ENCODE results near the gene KRTAP10-3.
"Not testable (repeated sequence)": the region's sequence is repeated elsewhere in the genome, so short reads cannot be mapped to it uniquely, and the experiment has no call there.

Gene KRTAP10-3

DNA sequence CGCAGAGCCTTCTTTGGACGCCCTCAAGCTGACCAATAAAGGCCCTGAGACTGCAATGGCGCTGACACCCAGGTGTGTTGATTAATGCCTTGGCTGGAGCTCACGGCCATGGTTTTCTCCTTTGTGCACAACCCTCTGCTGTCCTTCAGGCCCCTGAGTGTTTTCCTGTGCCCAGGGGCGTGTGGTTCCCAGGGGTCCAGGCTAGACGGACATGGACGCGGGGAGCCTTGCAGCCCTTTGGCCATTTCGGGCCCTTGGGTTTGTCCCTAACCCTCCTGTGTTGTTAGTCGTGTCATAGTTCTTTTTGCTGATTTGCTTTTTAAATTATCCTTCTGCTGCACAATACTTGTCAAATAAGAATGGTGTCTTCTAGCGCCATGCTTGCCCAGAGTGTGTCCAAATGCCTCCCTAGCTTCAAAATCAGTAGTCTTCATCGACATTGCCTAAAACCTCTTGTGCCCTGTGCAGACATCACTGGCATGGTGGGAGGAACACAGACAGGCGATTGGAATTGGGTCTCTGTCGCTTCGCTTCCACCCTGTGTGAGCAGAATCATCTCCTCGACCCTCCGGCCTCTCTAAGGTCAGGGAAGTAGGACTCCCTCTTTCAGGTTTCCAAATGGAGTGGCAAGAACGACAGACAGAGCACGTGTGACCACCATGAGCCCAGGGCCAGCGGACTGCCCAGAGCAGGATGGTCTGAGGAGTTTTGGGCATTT is 16.9 kb upstream of the KRTAP10-3 start:
- Histone ChIP-seq H3K27ac (ENCODE audit: low read depth, low read length) (no peak overlapping the region), H3K4me1 (ENCODE audit: control insufficient read depth, insufficient read depth, low read length) (0 out of 2 replicates have a peak, but pooled peaks cover 5% of the 10 kb centered on the region), H3K27me3 (ENCODE audit: control insufficient read depth, insufficient read depth, low read length) (no peaks in the 10 kb centered on the region), H3K9ac (ENCODE audit: low read length) (no peak overlapping the region), H3K9me3 (ENCODE audit: control insufficient read depth, insufficient read depth, low read depth, low read length) (peaks cover 24% of the 10 kb centered on the region), H3K4me3 (ENCODE audit: low read depth, low read length) (no peak overlapping the region), H3K36me3 (ENCODE audit: control insufficient read depth, insufficient read depth, low read length) (no peaks in the 10 kb centered on the region)

DNA sequence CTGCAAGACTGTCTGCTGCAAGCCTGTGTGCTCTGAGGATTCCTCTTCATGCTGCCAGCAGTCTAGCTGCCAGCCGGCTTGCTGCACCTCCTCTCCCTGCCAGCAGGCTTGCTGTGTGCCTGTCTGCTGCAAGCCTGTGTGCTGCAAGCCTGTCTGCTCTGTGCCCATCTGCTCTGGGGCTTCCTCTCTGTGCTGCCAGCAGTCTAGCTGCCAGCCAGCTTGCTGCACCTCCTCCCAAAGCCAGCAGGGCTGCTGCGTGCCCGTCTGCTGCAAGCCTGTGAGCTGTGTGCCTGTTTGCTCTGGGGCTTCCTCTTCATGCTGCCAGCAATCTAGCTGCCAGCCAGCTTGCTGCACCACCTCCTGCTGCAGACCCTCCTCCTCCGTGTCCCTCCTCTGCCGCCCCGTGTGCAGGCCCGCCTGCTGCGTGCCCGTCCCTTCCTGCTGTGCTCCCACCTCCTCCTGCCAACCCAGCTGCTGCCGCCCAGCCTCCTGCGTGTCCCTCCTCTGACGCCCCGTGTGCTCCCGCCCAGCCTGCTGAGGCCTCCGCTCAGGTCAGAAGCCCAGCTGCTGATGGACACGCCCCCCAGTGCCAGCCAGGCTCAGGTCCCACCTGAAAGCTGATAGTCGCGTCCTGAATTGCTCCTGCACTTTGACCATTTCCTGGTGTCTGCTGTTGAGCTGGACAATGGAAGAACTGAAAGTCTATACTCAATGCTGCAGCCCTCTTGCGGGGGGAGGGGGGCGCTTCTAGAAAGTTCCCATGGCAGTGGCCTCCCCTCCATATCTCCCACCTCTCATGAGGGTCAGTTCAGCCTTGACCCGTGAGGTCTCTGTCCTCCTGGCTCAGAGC is 16.1 kb upstream of the KRTAP10-3 start:
- no peak overlapping the region for H3K9ac ChIP-seq (ENCODE audit: low read length)
- no peak overlapping the region for H3K4me3 ChIP-seq (ENCODE audit: low read depth, low read length)
- H3K27me3 ChIP-seq (ENCODE audit: control insufficient read depth, insufficient read depth, low read length) = no peaks in the 10 kb centered on the region
- H3K27ac ChIP-seq (ENCODE audit: low read depth, low read length) = no peak overlapping the region
- no peaks in the 10 kb centered on the region for H3K36me3 ChIP-seq (ENCODE audit: control insufficient read depth, insufficient read depth, low read length)
- peaks cover 28% of the 10 kb centered on the region for H3K9me3 ChIP-seq (ENCODE audit: control insufficient read depth, insufficient read depth, low read depth, low read length)
- H3K4me1 ChIP-seq (ENCODE audit: control insufficient read depth, insufficient read depth, low read length) = 0 out of 2 replicates have a peak, but pooled peaks cover 5% of the 10 kb centered on the region

DNA sequence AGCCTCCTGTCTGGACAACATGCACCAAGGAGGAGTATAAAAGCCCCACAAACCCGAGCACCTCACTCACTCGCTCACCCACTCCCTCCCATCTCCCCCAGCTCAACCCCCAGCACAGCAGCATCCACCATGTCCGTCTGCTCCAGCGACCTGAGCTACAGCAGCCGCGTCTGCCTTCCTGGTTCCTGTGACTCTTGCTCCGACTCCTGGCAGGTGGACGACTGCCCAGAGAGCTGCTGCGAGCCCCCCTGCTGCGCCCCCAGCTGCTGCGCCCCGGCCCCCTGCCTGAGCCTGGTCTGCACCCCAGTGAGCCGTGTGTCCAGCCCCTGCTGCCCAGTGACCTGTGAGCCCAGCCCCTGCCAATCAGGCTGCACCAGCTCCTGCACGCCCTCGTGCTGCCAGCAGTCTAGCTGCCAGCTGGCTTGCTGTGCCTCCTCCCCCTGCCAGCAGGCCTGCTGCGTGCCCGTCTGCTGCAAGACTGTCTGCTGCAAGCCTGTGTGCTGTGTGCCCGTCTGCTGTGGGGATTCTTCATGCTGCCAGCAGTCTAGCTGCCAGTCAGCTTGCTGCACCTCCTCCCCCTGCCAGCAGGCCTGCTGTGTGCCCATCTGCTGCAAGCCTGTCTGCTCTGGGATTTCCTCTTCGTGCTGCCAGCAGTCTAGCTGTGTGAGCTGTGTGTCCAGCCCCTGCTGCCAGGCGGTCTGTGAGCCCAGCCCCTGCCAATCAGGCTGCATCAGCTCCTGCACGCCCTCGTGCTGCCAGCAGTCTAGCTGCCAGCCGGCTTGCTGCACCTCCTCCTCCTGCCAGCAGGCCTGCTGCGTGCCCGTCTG is 15.2 kb upstream of the KRTAP10-3 start, which contains the start of gene KRTAP10-4:
KRTAP10-4 (plus strand) TSS at position 100 of the 827 bp plus-strand sequence; CDS start at position 130, 30 bp downstream.
- not testable (repeated sequence) for H3K27me3 ChIP-seq (ENCODE audit: control insufficient read depth, insufficient read depth, low read length)
- peaks cover 28% of the 10 kb centered on the region for H3K9me3 ChIP-seq (ENCODE audit: control insufficient read depth, insufficient read depth, low read depth, low read length)

DNA sequence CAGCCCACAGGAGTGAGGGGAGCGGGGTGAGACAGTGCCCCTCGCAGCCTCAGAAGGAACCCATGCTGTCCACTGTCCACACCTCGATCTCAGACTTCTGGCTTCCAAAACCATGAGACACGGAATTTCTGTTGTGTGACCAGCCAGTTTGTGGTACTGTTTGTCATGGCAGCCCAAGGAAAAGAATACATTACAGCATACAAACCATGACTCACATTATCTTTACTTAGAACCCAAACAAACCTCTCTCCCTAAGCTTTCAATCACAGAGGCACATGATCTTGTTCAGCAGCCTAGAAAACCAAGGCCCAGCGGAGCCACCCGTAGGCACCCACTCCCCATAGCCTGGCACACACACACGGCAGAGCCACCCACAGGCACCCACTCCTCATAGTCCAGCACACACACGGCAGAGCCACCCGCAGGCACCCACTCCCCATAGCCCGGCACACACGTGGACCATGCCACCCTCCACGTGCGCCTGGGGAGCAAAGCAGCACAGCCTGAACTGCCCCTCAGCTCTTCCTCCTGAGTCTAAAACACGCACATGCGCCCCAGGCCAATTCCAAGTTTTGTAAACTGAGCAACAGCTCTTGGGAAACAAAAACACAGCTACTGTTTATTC is 14.5 kb upstream of the KRTAP10-3 start:
- no peaks in the 10 kb centered on the region for H3K27me3 ChIP-seq (ENCODE audit: control insufficient read depth, insufficient read depth, low read length)
- peaks cover 28% of the 10 kb centered on the region for H3K9me3 ChIP-seq (ENCODE audit: control insufficient read depth, insufficient read depth, low read depth, low read length)
- no peaks in the 10 kb centered on the region for H3K36me3 ChIP-seq (ENCODE audit: control insufficient read depth, insufficient read depth, low read length)
- H3K4me3 ChIP-seq (ENCODE audit: low read depth, low read length) = no peak overlapping the region
- 0 out of 2 replicates have a peak, but pooled peaks cover 5% of the 10 kb centered on the region for H3K4me1 ChIP-seq (ENCODE audit: control insufficient read depth, insufficient read depth, low read length)
- no peak overlapping the region for H3K9ac ChIP-seq (ENCODE audit: low read length)
- H3K27ac ChIP-seq (ENCODE audit: low read depth, low read length) = no peak overlapping the region

More for the DNA sequence above, 15.2 kb upstream of the KRTAP10-3 start, which contains the start of gene KRTAP10-4:
- not testable (repeated sequence) for H3K4me1 ChIP-seq (ENCODE audit: control insufficient read depth, insufficient read depth, low read length); H3K27ac ChIP-seq (ENCODE audit: low read depth, low read length); H3K36me3 ChIP-seq (ENCODE audit: control insufficient read depth, insufficient read depth, low read length); H3K4me3 ChIP-seq (ENCODE audit: low read depth, low read length); H3K9ac ChIP-seq (ENCODE audit: low read length)

DNA sequence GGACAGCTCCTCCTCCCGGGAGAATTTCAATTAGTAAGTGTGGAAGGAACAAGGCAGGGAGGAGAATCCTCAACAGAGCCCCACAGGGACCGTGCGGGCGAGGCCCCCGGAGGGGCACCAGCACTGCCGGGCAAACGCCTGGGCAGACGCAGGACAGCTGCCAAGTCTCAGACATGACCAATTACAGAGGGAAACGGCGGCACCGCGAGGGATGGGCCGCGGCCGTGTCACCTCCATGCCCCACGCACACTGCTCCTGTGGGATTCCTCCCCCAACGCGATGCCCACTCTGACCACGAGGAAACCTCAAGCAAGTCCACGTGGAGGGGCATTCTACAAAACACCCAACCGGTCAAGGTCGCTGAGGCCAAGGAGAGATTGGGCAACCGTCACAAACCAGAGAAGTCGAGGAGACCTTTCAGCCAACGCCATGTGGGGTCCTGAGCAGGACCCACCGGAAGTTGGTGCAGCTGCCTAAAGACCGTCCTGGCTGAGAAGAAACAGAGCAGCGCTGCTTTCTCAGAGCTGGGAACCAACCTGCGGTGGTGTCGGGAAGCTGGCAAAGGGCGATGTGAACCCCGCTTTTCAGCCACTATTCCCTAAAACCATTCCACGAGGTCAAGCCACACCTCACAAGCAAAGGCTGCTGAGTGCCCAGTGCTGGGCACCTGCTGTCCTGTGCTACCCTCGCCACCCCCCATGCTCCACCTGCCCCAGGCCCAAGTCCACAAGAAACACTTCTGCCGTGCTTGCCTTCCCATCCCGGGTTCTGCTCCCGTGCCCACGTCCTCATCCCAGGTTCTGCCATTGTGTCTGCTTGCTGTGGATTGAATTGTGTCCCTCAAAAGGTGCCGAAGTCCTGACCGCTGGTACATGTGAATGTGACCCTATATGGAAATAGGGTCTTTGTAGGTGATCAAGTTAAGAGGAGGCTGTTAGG is 13.5 kb upstream of the KRTAP10-3 start:
- H3K4me3 ChIP-seq (ENCODE audit: low read depth, low read length) = no peak overlapping the region
- no peaks in the 10 kb centered on the region for H3K27me3 ChIP-seq (ENCODE audit: control insufficient read depth, insufficient read depth, low read length)
- H3K27ac ChIP-seq (ENCODE audit: low read depth, low read length) = no peak overlapping the region
- no peaks in the 10 kb centered on the region for H3K36me3 ChIP-seq (ENCODE audit: control insufficient read depth, insufficient read depth, low read length)
- peaks cover 23% of the 10 kb centered on the region for H3K9me3 ChIP-seq (ENCODE audit: control insufficient read depth, insufficient read depth, low read depth, low read length)
- no peak overlapping the region for H3K9ac ChIP-seq (ENCODE audit: low read length)
- H3K4me1 ChIP-seq (ENCODE audit: control insufficient read depth, insufficient read depth, low read length) = 0 out of 2 replicates have a peak, but pooled peaks cover 5% of the 10 kb centered on the region

DNA sequence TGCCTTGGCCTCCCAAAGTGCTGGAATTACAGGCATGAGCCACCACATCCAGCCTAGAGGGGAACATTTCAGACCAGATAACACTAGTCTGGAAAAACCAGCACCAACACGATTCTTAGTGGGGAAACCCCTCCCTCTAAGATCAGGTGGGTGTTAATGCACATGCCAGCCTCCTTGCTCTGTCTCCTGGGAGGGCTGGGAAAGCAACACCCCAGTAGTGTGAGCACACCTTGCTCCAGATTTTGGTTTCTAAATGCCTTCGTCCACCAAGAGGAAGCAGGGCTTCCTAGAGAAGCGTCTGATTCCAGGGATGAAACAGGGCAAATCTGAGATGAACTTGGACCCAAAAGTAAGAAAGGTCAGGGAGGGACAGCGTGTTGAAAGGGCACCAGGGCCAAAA is 12.7 kb upstream of the KRTAP10-3 start:
- Histone ChIP-seq H3K36me3 (ENCODE audit: control insufficient read depth, insufficient read depth, low read length) (no peaks in the 10 kb centered on the region), H3K4me1 (ENCODE audit: control insufficient read depth, insufficient read depth, low read length) (0 out of 2 replicates have a peak, but pooled peaks cover 5% of the 10 kb centered on the region), H3K9me3 (ENCODE audit: control insufficient read depth, insufficient read depth, low read depth, low read length) (peaks cover 20% of the 10 kb centered on the region), H3K27me3 (ENCODE audit: control insufficient read depth, insufficient read depth, low read length) (no peaks in the 10 kb centered on the region), H3K27ac (ENCODE audit: low read depth, low read length) (no peak overlapping the region), H3K9ac (ENCODE audit: low read length) (no peak overlapping the region), H3K4me3 (ENCODE audit: low read depth, low read length) (no peak overlapping the region; the same call in 1 of the 2 replicates)

DNA sequence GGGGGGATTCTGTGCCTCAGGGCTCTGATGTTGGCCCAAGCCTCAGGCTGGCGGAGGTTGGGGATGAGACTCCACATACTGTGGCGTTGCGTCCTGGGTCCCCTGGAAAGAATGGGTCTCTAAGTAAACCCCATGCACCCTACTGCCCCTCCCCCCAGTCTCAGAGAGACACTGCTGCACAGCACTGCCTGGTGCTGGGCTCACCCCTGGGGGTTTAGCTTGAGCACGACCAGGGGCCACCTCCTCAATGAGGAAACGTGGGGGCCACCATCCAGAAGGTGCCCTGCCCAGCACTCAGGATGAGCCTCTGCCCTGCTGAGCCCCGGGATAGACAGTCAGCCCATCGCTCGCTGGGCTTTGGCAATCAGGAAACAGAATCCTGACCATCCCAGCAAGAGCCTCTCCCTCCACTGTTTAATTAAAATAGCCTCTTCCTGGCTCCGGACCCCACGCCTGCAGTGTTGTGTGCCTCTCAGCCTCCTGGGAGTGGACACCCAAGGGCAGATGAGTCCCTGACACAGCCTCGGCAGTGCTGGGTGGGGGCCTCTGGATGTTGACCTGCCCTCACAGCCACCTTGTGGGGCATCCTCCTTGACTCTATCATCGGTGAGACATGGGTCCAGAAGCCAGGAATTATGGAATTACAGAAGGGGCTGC is 11.4 kb upstream of the KRTAP10-3 start:
- Histone ChIP-seq H3K9ac (ENCODE audit: low read length) (no peak overlapping the region), H3K4me3 (ENCODE audit: low read depth, low read length) (no peak overlapping the region), H3K27ac (ENCODE audit: low read depth, low read length) (no peak overlapping the region), H3K4me1 (ENCODE audit: control insufficient read depth, insufficient read depth, low read length) (0 out of 2 replicates have a peak, but pooled peaks cover 3% of the 10 kb centered on the region), H3K27me3 (ENCODE audit: control insufficient read depth, insufficient read depth, low read length) (no peaks in the 10 kb centered on the region), H3K9me3 (ENCODE audit: control insufficient read depth, insufficient read depth, low read depth, low read length) (peaks cover 20% of the 10 kb centered on the region), H3K36me3 (ENCODE audit: control insufficient read depth, insufficient read depth, low read length) (no peaks in the 10 kb centered on the region)

DNA sequence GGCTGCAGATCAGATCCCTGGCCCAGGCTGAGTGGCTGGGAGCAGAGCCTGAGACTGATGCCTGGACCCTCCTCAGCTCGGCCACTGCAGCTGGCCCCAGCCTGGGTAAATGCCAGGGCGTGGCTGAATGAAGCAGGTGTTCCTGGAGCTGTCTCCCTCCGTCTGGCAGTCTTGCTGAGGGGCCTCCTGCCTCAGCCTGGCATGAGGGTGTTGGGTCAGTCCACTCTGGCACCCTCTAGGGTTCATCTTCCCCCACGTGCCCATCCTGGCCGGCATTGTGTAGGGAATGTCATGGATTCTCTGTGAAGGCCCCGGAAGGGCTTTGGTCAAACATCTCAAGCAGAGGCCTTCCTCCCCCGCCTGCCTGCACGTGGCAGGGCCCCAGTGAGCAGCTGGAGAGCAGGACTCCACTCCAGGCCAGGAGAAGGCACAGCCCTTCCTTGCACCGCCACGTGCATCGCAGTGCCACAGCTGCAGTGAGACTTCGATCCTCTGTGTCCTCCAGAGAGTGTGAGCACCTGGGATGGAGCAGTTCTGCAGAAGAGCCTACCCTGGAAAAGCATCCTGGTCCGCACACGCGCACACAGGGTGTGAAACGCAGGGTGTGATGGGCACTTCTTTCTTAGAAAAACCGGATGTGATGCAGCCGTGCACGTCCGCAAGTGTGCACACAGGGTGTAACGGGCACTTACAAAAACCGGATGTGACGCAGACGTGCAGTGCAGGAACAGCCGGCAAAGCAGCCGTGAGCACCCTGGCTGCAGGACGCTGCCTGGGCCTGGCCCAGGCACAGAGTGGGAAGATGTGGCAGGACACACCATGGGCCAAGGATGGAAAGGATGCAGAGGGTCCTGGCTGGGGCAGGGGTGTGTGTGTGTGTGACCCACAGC is 10.3 kb upstream of the KRTAP10-3 start:
- Histone ChIP-seq H3K9me3 (ENCODE audit: control insufficient read depth, insufficient read depth, low read depth, low read length) (peaks cover 20% of the 10 kb centered on the region), H3K27me3 (ENCODE audit: control insufficient read depth, insufficient read depth, low read length) (no peaks in the 10 kb centered on the region), H3K36me3 (ENCODE audit: control insufficient read depth, insufficient read depth, low read length) (no peaks in the 10 kb centered on the region), H3K4me3 (ENCODE audit: low read depth, low read length) (no peak overlapping the region), H3K9ac (ENCODE audit: low read length) (no peak overlapping the region), H3K4me1 (ENCODE audit: control insufficient read depth, insufficient read depth, low read length) (no peaks in the 10 kb centered on the region), H3K27ac (ENCODE audit: low read depth, low read length) (no peak overlapping the region)

DNA sequence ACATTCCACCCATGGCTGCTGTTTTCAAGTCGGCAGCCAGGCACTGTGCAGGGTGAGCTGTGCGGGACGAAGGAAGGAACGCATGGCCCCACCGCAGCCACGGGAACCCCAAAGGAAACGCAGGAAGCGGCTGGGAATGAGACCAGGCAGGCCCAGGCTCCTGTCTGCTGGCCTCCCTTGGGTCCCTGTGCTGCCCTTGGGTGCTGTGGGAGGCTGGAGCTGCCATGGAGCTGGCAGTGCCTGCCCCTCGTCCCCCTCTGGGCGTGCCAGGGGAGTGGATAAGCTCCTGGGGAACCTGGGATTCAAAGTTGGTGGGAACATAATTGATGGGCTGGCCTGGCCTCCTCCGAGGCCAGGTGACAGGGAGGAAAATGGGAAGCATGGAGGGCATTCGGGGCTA is 9.7 kb upstream of the KRTAP10-3 start:
- H3K4me3 ChIP-seq (ENCODE audit: low read depth, low read length) = no peak overlapping the region
- no peak overlapping the region for H3K9ac ChIP-seq (ENCODE audit: low read length)
- no peaks in the 10 kb centered on the region for H3K36me3 ChIP-seq (ENCODE audit: control insufficient read depth, insufficient read depth, low read length)
- H3K9me3 ChIP-seq (ENCODE audit: control insufficient read depth, insufficient read depth, low read depth, low read length) = peaks cover 20% of the 10 kb centered on the region
- no peaks in the 10 kb centered on the region for H3K4me1 ChIP-seq (ENCODE audit: control insufficient read depth, insufficient read depth, low read length)
- no peak overlapping the region for H3K27ac ChIP-seq (ENCODE audit: low read depth, low read length)
- H3K27me3 ChIP-seq (ENCODE audit: control insufficient read depth, insufficient read depth, low read length) = no peaks in the 10 kb centered on the region

Measured in HUES6 (cell line).